Fibroblast of villous mesenchyme (primary cell): ENCODE data around the gene HOTAIR. TPM values are rescaled to one million over a fixed set of nuclear protein-coding genes. Genes with fewer than 3 reads are reported as not detected.

Source experiments
- DNase-seq: peaks from one replicate; pipeline ENCODE4 v3.0.0-alpha.2; 2010; ENCODE audit warnings: low read depth
- H3K4me3 ChIP-seq: 2 replicates; pipeline ENCODE4 v1.5.1; 2011; ENCODE audit warnings: low read depth, mild to moderate bottlenecking, low read length
- total RNA-seq: library from RNA; depleted of rRNA; stranded (reverse); fragments of >200 nt; gene quantifications from 2 replicates; pipeline ENCODE4 v1.2.3, GENCODE V29; 2012
- TF ChIP-seq, protein P1 (sequence below): IDR thresholded peaks from 2 replicates; pipeline ENCODE4 v1.5.1; 2012; ENCODE audit warnings: low read depth, mild to moderate bottlenecking, low read length; ENCODE audit not compliant: insufficient read depth

The HOTAIR gene
- total RNA-seq, 1 donor, result 0.86 TPM

- H3K4me3 ChIP-seq, result no peak overlapping the region
- TF ChIP-seq, protein P1, sequence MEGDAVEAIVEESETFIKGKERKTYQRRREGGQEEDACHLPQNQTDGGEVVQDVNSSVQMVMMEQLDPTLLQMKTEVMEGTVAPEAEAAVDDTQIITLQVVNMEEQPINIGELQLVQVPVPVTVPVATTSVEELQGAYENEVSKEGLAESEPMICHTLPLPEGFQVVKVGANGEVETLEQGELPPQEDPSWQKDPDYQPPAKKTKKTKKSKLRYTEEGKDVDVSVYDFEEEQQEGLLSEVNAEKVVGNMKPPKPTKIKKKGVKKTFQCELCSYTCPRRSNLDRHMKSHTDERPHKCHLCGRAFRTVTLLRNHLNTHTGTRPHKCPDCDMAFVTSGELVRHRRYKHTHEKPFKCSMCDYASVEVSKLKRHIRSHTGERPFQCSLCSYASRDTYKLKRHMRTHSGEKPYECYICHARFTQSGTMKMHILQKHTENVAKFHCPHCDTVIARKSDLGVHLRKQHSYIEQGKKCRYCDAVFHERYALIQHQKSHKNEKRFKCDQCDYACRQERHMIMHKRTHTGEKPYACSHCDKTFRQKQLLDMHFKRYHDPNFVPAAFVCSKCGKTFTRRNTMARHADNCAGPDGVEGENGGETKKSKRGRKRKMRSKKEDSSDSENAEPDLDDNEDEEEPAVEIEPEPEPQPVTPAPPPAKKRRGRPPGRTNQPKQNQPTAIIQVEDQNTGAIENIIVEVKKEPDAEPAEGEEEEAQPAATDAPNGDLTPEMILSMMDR, result no peak
- DNase-seq, result no peak
These were observed 41.8 kb downstream of the HOTAIR start for GRCh38 chr12:53932915-53933314.

GRCh38 chr12:53931844-53932581, 42.7 kb downstream of the HOTAIR start:
- no peak for DNase-seq
- no peak overlapping the region for H3K4me3 ChIP-seq
- TF ChIP-seq, protein P1, result no peak

GRCh38 chr12:53930591-53931255, 44.0 kb downstream of the HOTAIR start:
- TF ChIP-seq, protein P1, result no peak
- DNase-seq, result no peak
- no peak overlapping the region for H3K4me3 ChIP-seq

DNA sequence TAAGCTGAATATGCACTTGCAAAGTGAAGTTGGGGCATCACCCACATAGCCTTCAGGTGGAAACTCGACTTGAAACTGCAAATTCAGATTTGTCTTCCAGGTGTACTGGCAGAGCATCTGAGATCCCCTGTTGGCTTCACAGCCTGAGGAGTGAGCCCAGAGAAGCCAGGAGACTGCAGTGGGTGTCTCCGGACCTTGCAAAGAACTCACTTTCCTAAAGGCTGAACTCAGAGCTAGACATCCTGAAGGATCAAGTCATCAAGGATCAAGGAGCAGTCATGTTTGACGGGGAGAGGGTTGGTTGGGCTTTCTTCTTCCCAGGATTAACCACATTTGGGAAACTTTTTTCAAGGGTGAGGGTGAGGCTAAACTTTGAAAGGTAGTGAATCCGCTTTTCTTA, 45.2 kb downstream of the HOTAIR start:
- TF ChIP-seq, protein P1, result no peak
- H3K4me3 ChIP-seq, result no peak overlapping the region
- DNase-seq, result no peak

DNA sequence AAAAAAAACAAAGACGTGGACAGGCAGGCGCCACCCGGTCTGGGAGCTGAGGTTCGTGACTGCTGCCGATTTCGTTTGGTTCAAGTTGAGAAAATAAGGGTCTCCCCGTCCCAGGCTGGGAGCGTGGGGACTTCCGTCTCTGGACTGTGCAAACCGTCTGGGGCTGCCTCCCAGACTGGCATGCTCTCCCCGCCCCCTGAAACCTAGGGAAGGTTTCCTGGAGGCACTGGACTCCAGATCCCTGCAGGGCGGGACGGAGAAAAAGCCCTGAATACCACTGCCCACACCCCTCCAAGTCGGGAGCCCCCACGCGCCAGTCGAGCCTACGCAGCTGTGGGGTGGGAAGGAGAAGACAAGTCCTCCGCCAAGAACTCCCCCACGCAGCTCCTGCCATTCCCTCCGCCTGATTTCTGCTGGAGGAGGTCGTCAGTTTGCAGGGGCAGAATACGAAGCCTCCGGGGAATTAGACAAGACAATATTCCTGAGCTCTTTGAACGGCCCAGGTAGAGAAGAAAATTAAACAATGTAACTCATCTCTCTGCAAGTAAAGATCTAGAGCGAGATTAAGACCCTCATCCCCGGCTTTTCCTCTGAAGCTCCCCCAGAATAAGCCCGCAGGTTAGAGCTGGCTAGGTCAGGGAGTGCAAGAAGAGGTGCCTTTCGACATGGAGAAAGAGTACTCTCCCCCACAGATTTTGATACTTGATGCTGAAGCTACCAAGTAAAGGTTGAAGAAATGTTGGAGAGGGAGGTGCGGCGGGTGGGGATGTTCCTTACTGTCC, 46.5 kb downstream of the HOTAIR start:
- TF ChIP-seq, protein P1, result no peak
- H3K4me3 ChIP-seq, result no peak overlapping the region
- no peak for DNase-seq

- DNase-seq, result no peak
- TF ChIP-seq, protein P1, result no peak
- H3K4me3 ChIP-seq, result no peak overlapping the region
These were observed 47.3 kb downstream of the HOTAIR start for GRCh38 chr12:53927220-53928029.
